HepG2 (cell line): ENCODE measurements around the gene CMTR2. TPM values are rescaled to one million over a fixed set of nuclear protein-coding genes. Genes with fewer than 3 reads are reported as not detected.
A peak's percentile ranks its signal among the peaks of the same experiment; 100 is the strongest.

Source experiments
- AKAP8 ChIP-seq: sonication (generic); formaldehyde crosslinking; IDR thresholded peaks from 2 replicates; pipeline ENCODE4 v1.5.1; 2020; ENCODE audit warnings: mild to moderate bottlenecking, missing genetic modification reagents
- EED ChIP-seq: sonication (generic); formaldehyde crosslinking; IDR thresholded peaks from 2 replicates; pipeline ENCODE4 v1.5.0; 2020; ENCODE audit warnings: mild to moderate bottlenecking, missing genetic modification reagents
- GLI4 ChIP-seq: sonication (generic); formaldehyde crosslinking; IDR thresholded peaks from 2 replicates; pipeline ENCODE4 v1.5.1; 2020; ENCODE audit warnings: missing genetic modification reagents, mild to moderate bottlenecking, moderate library complexity, borderline replicate concordance
- GPN1 ChIP-seq: sonication (generic); formaldehyde crosslinking; IDR thresholded peaks from 2 replicates; pipeline ENCODE4 v1.5.1; 2020; ENCODE audit warnings: missing genetic modification reagents, borderline replicate concordance
- HES4 ChIP-seq: sonication (generic); formaldehyde crosslinking; IDR thresholded peaks from 2 replicates; pipeline ENCODE4 v1.9.0; 2021; ENCODE audit warnings: mild to moderate bottlenecking, missing genetic modification reagents, borderline replicate concordance
- HOXA3 ChIP-seq: sonication (generic); formaldehyde crosslinking; IDR thresholded peaks from 2 replicates; pipeline ENCODE4 v1.5.0; 2020; ENCODE audit warnings: missing genetic modification reagents
- JDP2 ChIP-seq: sonication (generic); formaldehyde crosslinking; IDR thresholded peaks from 2 replicates; pipeline ENCODE4 v1.8.1; 2022; ENCODE audit warnings: missing genetic modification reagents, borderline replicate concordance
- PHF21A ChIP-seq: sonication (generic); formaldehyde crosslinking; IDR thresholded peaks from 2 replicates; pipeline ENCODE4 v1.5.0; 2020; ENCODE audit warnings: mild to moderate bottlenecking, missing genetic modification reagents
- RBFOX2 ChIP-seq: fragments of 200-400 bp; formaldehyde crosslinking; IDR thresholded peaks from 2 replicates; pipeline ENCODE4 v1.6.1; 2017; ENCODE audit warnings: low read depth, mild to moderate bottlenecking, low read length
- RNF2 ChIP-seq: fragments of 450-650 bp; conservative IDR thresholded peaks from 2 replicates; pipeline ENCODE4 v1.6.1; 2016; ENCODE audit warnings: low read depth
- SP1 ChIP-seq, 2 experiments: fragments of 450-650 bp in 1 of 2; sonication (generic) in 1 of 2; formaldehyde crosslinking in 1 of 2; IDR thresholded peaks; 2 replicates each; pipeline versions ENCODE4 v1.4.0 to v1.6.1; 2016 to 2020; ENCODE audit warnings: missing genetic modification reagents in 1 of 2
- TBX2 ChIP-seq: sonication (generic); formaldehyde crosslinking; IDR thresholded peaks from 2 replicates; pipeline ENCODE4 v1.5.0; 2020; ENCODE audit warnings: missing genetic modification reagents, mild to moderate bottlenecking, borderline replicate concordance
- ZBTB8A ChIP-seq: sonication (generic); formaldehyde crosslinking; IDR thresholded peaks from 2 replicates; pipeline ENCODE4 v1.4.0; 2020; ENCODE audit warnings: mild to moderate bottlenecking, low read depth, missing genetic modification reagents, borderline replicate concordance
- ZNF121 ChIP-seq: sonication (generic); formaldehyde crosslinking; IDR thresholded peaks from 2 replicates; pipeline ENCODE4 v1.5.0; 2020; ENCODE audit warnings: mild to moderate bottlenecking, missing genetic modification reagents
- ZNF17 ChIP-seq: sonication (generic); formaldehyde crosslinking; IDR thresholded peaks from 2 replicates; pipeline ENCODE4 v1.5.0; 2020; ENCODE audit warnings: mild to moderate bottlenecking, missing genetic modification reagents
- ZNF235 ChIP-seq: sonication (generic); formaldehyde crosslinking; IDR thresholded peaks from 2 replicates; pipeline ENCODE4 v1.8.1; 2023; ENCODE audit warnings: mild to moderate bottlenecking, missing genetic modification reagents, borderline replicate concordance
- ZNF350 ChIP-seq: sonication (generic); formaldehyde crosslinking; IDR thresholded peaks from 2 replicates; pipeline ENCODE4 v1.4.0; 2020; ENCODE audit warnings: mild to moderate bottlenecking, low read depth, missing genetic modification reagents, borderline replicate concordance
- ZNF546 ChIP-seq: sonication (generic); formaldehyde crosslinking; conservative IDR thresholded peaks from 2 replicates; pipeline ENCODE4 v1.8.1; 2023; ENCODE audit warnings: mild to moderate bottlenecking, missing genetic modification reagents
- ZNF678 ChIP-seq: sonication (generic); formaldehyde crosslinking; IDR thresholded peaks from 2 replicates; pipeline ENCODE4 v1.4.0; 2020; ENCODE audit warnings: mild to moderate bottlenecking, missing genetic modification reagents
- ZNF724P ChIP-seq: sonication (generic); formaldehyde crosslinking; IDR thresholded peaks from 2 replicates; pipeline ENCODE4 v1.8.0; 2022; ENCODE audit warnings: missing genetic modification reagents, borderline replicate concordance
- polyA plus RNA-seq, 8 experiments: library from polyadenylated mRNA; depleted of rRNA in 3 of 8; stranded (reverse) in 7 of 8; unstranded in 1 of 8; fragments of >200 nt; fragmentation: Illumina TruSeq in 4 of 8; extraction: Trizol in 4 of 8; gene quantifications; 2 replicates each; pipeline versions ENCODE4 v1.2.1 to v1.2.3, GENCODE V29; 2011 to 2016; ENCODE audit warnings: low read depth in 4 of 8, missing spikeins in 1 of 8, mixed read lengths in 1 of 8; ENCODE audit not compliant: insufficient read depth in 1 of 8
- total RNA-seq, 5 experiments: library from RNA; depleted of rRNA; stranded (reverse); fragments of >200 nt; fragmentation: Illumina TruSeq; extraction: Trizol; gene quantifications; 2 replicates each; pipeline ENCODE4 v1.2.3, GENCODE V29; 2016; ENCODE audit warnings: low read depth in 1 of 5
- TF ChIP-seq, protein P1 (sequence below): sonication (generic); formaldehyde crosslinking; conservative IDR thresholded peaks from 2 replicates; pipeline ENCODE4 v1.8.0; 2022; ENCODE audit warnings: missing genetic modification reagents
- TF ChIP-seq, protein P2 (sequence below): sonication (generic); formaldehyde crosslinking; IDR thresholded peaks from 2 replicates; pipeline ENCODE4 v1.8.0; 2022; ENCODE audit warnings: mild to moderate bottlenecking, missing genetic modification reagents; ENCODE audit not compliant: insufficient replicate concordance
- TF ChIP-seq, protein P3 (sequence below): sonication (generic); formaldehyde crosslinking; IDR thresholded peaks from 2 replicates; pipeline ENCODE4 v1.4.0; 2020; ENCODE audit warnings: missing genetic modification reagents

The CMTR2 gene
- total and polyA plus RNA-seq, 2 of the 13 experiments (the other 11 are each of a cell fraction or from before 2014, with no cell fraction given): 15.0 to 19.9 TPM

DNA sequence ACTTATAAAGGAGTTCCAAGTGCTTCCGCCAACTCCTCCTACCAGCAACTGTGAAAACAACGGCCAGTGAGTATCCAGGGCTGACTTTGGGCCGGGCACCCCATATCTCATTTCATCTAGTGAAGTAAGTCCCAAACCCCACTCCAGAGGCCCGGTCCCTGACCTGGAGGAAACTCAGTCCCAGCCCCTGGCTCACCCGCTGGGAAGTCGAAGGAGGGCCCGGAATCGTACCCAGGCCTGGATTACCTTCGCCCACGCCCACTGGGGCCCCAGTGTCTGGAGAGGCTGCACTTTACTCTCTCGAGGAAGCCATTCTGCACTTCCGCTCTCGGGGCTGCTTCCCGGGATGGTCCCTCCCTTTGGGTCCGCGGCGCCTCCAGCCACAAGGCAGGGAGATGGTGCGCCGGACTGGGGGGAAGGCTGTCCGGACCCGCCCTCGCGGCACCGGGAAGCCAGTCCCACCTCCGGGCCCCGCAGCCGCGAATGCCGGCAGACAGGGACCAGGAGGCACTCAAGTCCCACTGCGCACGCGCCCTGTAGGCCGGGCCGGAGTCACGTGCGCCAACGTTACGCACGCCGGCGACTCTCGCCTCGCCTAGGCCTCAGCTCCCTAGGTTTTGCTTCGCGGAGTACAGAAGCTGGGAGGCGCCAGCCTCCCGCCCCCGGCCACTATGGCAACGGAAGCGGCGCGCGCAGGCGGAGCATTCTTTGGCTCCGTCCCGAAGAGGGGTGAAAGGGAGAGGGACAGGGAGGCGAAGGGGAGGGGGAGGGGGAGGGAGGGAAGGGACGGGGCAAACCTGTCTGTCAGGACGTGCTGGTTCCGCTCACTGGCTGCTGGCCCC, at the start of gene CMTR2 (continued):
- TF ChIP-seq, protein P1, sequence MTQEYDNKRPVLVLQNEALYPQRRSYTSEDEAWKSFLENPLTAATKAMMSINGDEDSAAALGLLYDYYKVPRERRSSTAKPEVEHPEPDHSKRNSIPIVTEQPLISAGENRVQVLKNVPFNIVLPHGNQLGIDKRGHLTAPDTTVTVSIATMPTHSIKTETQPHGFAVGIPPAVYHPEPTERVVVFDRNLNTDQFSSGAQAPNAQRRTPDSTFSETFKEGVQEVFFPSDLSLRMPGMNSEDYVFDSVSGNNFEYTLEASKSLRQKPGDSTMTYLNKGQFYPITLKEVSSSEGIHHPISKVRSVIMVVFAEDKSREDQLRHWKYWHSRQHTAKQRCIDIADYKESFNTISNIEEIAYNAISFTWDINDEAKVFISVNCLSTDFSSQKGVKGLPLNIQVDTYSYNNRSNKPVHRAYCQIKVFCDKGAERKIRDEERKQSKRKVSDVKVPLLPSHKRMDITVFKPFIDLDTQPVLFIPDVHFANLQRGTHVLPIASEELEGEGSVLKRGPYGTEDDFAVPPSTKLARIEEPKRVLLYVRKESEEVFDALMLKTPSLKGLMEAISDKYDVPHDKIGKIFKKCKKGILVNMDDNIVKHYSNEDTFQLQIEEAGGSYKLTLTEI (CRISPR knock-in tag): no peak
- TF ChIP-seq, protein P2, sequence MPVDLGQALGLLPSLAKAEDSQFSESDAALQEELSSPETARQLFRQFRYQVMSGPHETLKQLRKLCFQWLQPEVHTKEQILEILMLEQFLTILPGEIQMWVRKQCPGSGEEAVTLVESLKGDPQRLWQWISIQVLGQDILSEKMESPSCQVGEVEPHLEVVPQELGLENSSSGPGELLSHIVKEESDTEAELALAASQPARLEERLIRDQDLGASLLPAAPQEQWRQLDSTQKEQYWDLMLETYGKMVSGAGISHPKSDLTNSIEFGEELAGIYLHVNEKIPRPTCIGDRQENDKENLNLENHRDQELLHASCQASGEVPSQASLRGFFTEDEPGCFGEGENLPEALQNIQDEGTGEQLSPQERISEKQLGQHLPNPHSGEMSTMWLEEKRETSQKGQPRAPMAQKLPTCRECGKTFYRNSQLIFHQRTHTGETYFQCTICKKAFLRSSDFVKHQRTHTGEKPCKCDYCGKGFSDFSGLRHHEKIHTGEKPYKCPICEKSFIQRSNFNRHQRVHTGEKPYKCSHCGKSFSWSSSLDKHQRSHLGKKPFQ (CRISPR knock-in tag): peak; percentile 97
- TF ChIP-seq ZBTB8A (peak; percentile 83; the same call in 1 of the 2 replicates), ZNF546 (peak; percentile 98), EED (peak; percentile 92), JDP2 (CRISPR knock-in tag) (no peak; the same call in 1 of the 2 replicates), RBFOX2 (peak; percentile 97), ZNF350 (CRISPR knock-in tag) (peak; percentile 98), PHF21A (CRISPR knock-in tag) (peak; percentile 94), ZNF121 (peak; percentile 87), ZNF235 (CRISPR knock-in tag) (peak; percentile 88; the same call in 1 of the 2 replicates), HES4 (CRISPR knock-in tag) (peak; percentile 99), ZNF678 (CRISPR knock-in tag) (peak; percentile 82; the same call in 1 of the 2 replicates), GPN1 (CRISPR knock-in tag) (no peak), HOXA3 (peak; percentile 89), TBX2 (CRISPR knock-in tag) (peak; percentile 97), RNF2 (peak; percentile 99), AKAP8 (CRISPR knock-in tag) (peak; percentile 92), GLI4 (CRISPR knock-in tag) (peak; percentile 99), ZNF17 (CRISPR knock-in tag) (no peak; the same call in 1 of the 2 replicates), ZNF724P (peak; percentile 99), SP1 (IDR thresholded peaks at IDR 0.05) (no peak), SP1 (CRISPR knock-in tag; IDR thresholded peaks at IDR 0.05) (peak; percentile 55; the same call in 1 of the 2 replicates)
- TF ChIP-seq, protein P3, sequence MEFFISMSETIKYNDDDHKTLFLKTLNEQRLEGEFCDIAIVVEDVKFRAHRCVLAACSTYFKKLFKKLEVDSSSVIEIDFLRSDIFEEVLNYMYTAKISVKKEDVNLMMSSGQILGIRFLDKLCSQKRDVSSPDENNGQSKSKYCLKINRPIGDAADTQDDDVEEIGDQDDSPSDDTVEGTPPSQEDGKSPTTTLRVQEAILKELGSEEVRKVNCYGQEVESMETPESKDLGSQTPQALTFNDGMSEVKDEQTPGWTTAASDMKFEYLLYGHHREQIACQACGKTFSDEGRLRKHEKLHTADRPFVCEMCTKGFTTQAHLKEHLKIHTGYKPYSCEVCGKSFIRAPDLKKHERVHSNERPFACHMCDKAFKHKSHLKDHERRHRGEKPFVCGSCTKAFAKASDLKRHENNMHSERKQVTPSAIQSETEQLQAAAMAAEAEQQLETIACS (CRISPR knock-in tag): peak; percentile 53; the same call in 1 of the 2 replicates
